Right kidney (tissue), 1 donor: Measurements from ENCODE around the gene PARP8.
"Not testable (repeated sequence)": the region's sequence is repeated elsewhere in the genome, so short reads cannot be mapped to it uniquely, and the experiment has no call there.

ENCODE experiments used
- DNase-seq: peaks from one replicate; pipeline ENCODE4 v3.0.0-alpha.2; 2016

PARP8 gene

GRCh38 chr5:50770441-50770840 lies 104.0 kb downstream of the PARP8 start:
- no peak for DNase-seq

DNA sequence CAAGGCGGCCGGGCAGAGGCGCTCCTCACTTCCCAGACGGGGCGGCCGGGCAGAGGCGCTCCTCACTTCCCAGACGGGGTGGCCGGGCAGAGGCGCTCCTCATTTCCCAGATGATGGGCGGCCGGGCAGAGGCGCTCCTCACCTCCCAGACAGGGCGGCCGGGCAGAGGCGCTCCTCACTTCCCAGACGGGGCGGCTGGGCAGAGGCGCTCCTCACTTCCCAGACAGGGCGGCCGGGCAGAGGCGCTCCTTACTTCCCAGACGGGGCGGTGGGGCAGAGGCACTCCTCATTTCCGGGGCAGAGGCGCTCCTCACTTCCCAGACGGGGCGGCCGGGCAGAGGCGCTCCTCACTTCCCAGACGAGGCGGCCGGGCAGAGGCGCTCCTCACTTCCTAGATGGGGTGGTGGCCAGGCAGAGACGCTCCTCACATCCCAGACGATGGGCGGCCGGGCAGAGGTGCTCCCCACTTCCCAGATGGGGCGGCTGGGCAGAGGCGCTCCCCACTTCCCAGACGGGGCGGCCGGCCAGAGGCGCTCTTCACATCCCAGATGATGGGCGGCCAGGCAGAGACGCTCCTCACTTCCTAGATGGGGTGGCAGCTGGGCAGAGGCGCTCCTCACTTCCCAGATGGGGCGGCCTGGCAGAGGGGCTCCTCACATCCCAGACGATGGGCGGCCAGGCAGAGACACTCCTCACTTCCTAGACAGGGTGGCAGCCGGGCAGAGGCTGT lies 108.2 kb downstream of the PARP8 start:
- DNase-seq = not testable (repeated sequence)

GRCh38 chr5:50786073-50786472 lies 119.6 kb downstream of the PARP8 start:
- no peak for DNase-seq

DNA sequence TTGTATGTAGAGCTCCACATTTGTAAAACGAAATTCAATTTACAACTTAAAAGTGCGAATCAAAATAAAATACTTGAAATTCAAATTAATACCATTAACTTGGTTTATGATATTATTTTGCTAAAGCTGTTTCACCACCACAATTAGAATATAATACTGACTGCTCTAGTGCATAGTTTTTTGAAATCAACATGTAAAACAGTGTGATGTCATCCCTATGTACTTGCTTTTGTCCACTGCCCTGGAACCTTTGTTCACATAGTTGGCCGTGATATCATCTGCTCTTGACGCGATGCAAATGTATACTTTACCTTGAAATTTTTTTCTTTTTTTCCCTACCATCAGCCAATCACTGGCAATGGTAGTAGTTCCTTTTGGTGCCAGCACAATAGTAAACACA lies 125.4 kb downstream of the PARP8 start:
- DNase-seq = no peak

GRCh38 chr5:50792843-50793242 lies 126.4 kb downstream of the PARP8 start:
- DNase-seq = no peak

GRCh38 chr5:50794812-50795211 lies 128.4 kb downstream of the PARP8 start:
- no peak for DNase-seq

DNA sequence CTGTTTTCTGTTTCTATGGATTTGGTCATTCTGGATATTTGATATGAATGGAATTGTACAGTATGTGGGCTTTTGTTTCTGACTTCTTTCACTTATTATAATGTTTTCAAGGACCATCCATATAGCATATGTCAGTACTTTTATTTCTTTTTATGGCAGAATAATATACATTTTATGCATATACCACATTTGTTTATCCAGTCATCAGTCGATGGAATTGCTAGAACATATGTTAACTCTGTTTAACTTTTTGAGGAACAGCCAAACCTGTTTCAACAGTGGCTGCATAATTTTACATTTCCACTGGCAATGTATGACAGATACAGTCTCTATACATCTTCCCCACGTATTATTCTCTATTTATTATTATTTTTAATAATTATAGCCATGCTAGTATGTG lies 131.6 kb downstream of the PARP8 start:
- DNase-seq = no peak

DNA sequence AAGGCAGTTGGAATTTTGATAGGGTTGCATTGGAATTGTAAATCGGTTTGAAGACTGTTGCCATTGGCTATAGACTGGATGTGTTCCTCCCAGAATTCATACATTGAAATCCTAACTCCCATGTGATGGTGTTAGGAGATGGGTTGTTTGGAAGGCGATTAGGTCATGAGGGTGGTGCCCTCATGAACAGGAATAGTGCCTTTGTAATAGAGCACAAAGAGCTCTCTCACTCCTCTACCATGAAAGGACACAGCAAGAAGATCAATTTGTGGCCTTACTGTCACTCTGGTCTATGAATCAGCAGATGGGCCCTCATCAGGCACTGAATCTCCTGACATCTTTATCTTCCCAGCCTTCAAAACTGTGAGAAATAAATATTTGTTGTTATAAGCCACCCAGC lies 133.2 kb downstream of the PARP8 start:
- DNase-seq = no peak

GRCh38 chr5:50800410-50800809 lies 134.0 kb downstream of the PARP8 start:
- no peak for DNase-seq

DNA sequence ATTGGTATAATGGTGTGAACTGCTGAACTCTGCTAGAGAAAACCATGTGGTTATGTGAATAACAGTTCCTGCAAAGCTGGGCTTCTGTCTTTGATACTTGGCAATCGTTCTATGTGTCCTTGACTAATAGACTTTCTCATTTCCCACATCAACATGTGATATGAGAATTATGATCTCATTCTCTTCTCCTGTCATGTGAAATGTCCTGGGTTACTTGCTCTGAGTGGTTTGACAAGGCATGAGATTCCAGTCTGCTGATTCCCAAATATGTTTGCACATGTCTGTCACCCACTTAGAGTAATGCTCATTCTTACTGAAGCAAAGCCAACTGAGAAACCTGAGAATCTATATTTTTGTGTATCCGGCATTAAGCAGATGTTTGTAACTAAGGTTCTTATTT lies 141.2 kb downstream of the PARP8 start:
- no peak for DNase-seq

GRCh38 chr5:50808406-50808805 lies 142.0 kb downstream of the PARP8 start:
- DNase-seq = no peak

DNA sequence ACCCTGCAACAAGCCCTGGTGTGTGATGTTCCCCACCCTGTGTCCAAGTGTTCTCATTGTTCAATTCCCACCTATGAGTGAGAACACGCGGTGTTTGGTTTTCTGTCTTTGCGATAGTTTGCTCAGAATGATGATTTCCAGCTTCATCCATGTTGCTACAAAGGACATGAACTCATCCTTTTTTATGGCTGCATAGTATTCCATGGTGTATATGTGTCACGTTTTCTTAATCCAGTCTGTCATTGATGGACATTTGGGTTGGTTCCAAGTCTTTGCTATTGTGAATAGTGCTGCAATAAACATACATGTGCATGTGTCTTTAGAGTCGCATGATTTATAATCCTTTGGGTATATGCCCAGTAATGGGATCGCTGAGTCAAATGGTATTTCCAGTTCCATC lies 145.3 kb downstream of the PARP8 start:
- not testable (repeated sequence) for DNase-seq

DNA sequence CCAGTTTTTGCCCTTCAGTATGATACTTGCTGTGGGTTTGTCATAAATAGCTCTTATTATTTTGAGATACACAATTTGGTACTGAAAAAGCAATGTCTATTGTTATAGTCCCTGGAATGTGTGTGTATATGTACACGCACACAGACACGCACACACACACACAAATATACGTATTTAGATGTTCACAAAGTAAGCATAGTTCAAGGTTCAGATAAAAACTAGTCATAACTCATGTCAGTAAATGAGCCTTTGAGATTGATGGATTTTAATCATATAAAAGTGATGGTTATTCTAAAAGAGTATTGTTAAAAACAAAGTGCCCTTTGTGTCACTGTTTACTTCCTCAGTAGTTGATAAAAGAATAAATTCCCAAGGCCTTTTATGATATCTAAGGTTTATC lies 147.3 kb downstream of the PARP8 start:
- DNase-seq = no peak

DNA sequence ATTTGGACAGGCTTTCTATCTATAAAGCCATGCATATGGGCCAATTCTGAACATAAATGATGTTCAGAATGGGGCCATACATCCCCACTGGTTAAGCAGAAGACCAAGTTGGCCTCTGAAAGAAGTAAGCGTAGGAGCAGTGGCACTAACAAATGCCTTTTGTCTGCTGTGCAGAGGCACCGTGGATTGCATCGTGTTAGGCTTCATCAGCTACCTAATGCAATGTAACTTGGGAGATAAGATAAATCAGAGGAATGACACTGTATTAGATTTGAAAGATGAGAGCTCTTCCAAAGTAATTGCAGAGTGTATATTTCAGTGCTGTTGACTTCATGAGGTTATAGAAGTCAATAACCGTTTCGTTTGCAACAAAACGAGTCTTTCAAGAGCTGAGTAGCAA lies 148.1 kb downstream of the PARP8 start:
- DNase-seq = no peak

GRCh38 chr5:50822046-50822445 lies 155.6 kb downstream of the PARP8 start:
- no peak for DNase-seq

GRCh38 chr5:50822761-50823160 lies 156.3 kb downstream of the PARP8 start:
- DNase-seq = no peak

DNA sequence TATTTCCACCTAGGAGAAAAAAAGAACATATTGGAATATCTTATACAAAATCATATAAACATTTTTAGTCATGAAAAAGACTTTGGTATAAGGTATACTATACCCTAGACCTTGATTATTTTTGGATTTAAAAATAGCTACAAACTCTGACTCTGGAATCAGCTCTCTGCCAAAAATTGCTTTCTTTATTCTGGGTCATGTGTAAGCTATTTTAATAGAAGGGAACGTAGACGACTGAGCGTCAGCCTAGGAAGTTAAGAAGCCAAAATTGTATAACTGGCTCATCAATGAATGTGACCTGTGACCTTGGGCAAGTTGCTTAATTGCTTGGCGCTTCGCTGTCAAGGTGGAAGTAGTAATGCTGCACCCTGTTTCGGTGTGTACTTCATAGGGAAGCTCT lies 157.1 kb downstream of the PARP8 start:
- no peak for DNase-seq

GRCh38 chr5:50824109-50824508 lies 157.7 kb downstream of the PARP8 start:
- no peak for DNase-seq

GRCh38 chr5:50827516-50828247 lies 161.2 kb downstream of the PARP8 start:
- no peak for DNase-seq

DNA sequence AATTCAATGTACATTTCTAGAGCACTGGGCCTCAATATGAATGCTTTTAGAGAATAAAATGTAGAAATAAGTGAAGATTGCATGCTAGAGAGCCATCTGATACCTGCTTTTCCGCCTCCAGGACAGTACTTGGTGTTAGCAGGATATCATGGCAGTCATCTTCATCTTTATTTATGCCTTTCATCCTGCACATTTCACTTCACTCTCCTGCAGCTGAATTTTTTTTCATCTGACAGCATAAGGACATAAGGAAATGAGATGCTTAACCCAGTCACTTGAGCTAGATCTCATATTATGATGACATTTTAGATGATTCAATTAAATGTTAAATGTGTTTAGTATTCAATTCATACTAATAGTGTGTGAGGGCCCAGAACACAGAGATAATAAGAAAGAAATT lies 162.6 kb downstream of the PARP8 start:
- DNase-seq = no peak

GRCh38 chr5:50832657-50833284 lies 166.3 kb downstream of the PARP8 start:
- DNase-seq = no peak

DNA sequence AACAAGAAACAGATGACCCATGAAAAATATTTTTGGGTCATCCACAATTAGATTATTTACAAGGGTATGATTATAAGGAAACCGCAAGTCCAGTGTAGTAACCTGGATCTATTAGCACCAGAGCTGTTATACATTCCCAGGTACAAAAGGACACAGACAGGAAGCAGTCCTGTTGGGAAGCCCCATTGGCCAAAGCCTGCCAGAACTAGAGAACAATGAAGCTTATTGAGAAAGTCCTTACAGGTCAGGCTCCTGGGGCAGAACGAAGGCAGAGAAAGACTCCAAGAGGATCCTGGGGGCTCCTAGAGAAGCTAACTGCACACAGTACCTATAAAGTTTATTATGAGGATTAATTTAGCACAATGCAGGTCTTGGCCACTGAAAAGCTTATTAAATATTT lies 169.9 kb downstream of the PARP8 start:
- no peak for DNase-seq

DNA sequence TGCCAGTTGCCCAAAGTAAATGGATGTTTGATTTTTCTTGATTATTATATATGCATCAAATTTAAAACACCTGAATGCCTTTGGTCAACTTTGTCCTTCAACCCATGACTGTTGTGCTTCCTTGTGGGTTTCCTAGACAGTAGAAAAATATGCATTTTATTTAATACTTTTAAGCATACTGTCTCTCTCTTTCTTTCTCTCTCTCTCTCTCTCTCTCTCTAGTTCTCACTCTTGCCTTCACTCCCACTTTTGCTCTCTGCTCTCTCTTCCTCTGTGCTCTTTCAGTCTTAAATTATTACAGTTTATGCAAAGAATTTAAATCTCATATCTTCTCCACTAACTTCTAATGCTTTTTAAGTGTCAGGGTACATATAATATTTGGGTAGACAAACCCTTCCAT lies 173.0 kb downstream of the PARP8 start:
- DNase-seq = no peak

DNA sequence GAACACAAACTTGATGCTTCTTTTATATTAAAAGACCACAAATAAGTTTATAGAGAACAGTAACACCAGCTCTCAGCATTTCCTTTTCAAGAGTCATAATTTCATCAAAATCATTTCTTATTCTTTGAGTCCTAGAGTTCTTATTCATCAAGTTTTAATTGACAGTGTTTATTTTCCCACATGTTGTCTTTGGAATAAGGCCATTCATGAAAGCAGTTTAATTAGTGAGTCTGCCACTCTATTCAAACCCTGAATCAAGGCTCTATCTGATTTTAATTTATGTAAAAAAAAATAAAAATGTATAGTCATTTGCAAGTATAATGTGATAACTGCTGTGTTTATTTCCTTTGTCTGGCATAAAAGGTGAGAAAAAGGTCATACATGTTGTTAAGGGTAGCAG lies 176.7 kb downstream of the PARP8 start:
- DNase-seq = no peak
